ENCODE data around the gene GBP1.
"Not testable (repeated sequence)": the region's sequence is repeated elsewhere in the genome, so short reads cannot be mapped to it uniquely, and the experiment has no call there.

Gene GBP1

DNA sequence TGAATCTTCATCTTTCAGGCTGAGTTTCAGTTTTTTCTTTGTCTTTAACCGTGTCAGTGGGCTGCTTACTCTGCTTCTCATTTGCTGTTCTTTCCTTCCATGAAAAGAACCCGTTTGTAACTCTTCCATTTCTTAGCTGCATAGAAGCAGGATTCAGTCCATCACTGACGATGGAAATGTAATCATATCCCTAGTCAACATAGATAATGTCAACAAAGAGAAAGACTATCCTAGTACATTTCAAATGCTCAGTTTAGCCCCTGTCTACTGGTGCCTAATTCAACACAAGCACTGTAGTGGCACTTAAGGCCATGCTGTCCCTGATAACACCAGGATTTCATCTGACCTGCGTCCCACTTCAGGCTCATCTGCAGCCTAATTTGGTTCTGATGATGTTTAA lies 376 bp downstream of the GBP1 start:
- DNase-seq (ENCODE audit: extremely low spot score) = no peak
- TF ChIP-seq, protein P1, sequence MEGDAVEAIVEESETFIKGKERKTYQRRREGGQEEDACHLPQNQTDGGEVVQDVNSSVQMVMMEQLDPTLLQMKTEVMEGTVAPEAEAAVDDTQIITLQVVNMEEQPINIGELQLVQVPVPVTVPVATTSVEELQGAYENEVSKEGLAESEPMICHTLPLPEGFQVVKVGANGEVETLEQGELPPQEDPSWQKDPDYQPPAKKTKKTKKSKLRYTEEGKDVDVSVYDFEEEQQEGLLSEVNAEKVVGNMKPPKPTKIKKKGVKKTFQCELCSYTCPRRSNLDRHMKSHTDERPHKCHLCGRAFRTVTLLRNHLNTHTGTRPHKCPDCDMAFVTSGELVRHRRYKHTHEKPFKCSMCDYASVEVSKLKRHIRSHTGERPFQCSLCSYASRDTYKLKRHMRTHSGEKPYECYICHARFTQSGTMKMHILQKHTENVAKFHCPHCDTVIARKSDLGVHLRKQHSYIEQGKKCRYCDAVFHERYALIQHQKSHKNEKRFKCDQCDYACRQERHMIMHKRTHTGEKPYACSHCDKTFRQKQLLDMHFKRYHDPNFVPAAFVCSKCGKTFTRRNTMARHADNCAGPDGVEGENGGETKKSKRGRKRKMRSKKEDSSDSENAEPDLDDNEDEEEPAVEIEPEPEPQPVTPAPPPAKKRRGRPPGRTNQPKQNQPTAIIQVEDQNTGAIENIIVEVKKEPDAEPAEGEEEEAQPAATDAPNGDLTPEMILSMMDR (IDR thresholded peaks at IDR 0.05; ENCODE audit: control extremely low read depth, extremely low read depth, low read depth, missing control alignments) = no peak
- ChIA-PET CTCF (interaction anchor here (1.1 to 1.7 kb wide), 5 partner anchors 16 to 297 kb away, joined by 3 to 5 read pairs (median 3); no protein-coding TSS in a partner anchor), POLR2A (no interaction called here)

DNA sequence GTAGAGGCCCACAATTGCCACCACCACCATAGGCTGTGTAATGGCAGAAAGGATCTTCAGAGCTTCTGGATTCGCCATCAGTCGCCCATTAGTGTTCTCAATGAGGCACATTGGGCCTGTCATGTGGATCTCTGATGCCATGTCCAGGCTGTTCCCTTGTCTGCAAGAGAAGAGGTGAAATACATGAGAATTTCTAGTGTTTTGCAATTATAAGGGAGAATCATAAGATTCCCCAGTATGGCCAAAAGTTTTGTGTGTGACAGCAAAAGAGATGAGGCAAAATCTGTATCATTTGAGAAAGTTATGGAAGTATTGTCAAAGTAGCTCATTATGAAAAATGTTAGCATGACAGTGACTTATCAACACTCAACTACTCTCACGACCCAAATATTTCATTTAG lies 1.9 kb downstream of the GBP1 start:
- DNase-seq (ENCODE audit: extremely low spot score) = no peak
- ChIA-PET POLR2A (no interaction called here), CTCF (interaction anchor here (0.8 to 1.3 kb wide), 8 partner anchors 9 to 391 kb away, joined by 3 to 7 read pairs (median 3); no protein-coding TSS in a partner anchor)
- TF ChIP-seq, protein P1 (IDR thresholded peaks at IDR 0.05; ENCODE audit: control extremely low read depth, extremely low read depth, low read depth, missing control alignments) = no peak

DNA sequence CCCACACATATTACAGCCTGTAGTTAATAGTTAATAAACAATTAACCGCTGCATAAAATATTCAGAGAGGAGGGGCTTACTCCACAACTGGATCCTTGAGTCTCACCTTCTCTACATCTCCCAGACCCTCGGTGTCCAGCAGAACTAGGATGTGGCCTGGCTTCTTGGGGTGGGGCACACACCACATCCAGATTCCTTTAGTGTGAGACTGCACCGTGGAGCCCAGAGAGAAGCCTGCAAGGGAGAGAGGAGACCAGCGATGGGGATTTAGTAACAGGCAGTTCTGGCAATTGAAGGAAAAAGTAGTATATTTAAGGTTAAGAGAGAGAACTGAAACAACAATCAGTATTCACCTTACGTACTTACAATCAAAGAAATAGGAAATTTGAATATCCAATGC lies 4.9 kb downstream of the GBP1 start:
- TF ChIP-seq, protein P1 (IDR thresholded peaks at IDR 0.05; ENCODE audit: control extremely low read depth, extremely low read depth, low read depth, missing control alignments) = no peak
- DNase-seq (ENCODE audit: extremely low spot score) = no peak
- CTCF ChIA-PET = no interaction called here
- POLR2A ChIA-PET = no interaction called here

DNA sequence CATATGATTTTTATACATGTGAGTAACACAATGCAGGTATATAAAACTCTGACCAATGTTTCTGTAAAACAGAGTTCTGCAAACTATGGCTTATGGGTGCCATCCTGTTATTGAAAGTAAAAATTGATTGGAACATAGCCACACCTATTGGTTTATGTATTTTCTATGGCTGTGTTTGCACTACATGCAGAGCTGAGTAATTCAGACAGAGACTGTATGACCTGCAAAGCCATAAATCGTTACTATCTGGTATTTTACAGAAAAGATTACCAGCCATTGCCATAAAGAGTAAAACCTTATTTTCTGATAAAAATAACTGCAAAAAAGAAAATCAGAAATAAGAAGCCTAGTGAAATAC lies 13.1 kb downstream of the GBP1 start:
- no peak for DNase-seq (ENCODE audit: extremely low spot score)
- TF ChIP-seq, protein P1 (IDR thresholded peaks at IDR 0.05; ENCODE audit: control extremely low read depth, extremely low read depth, low read depth, missing control alignments) = no peak
- ChIA-PET POLR2A (no interaction called here), CTCF (interaction anchor here (1.2 kb wide), 1 partner anchor 30 kb away, joined by 3 read pairs; no protein-coding TSS in a partner anchor)

DNA sequence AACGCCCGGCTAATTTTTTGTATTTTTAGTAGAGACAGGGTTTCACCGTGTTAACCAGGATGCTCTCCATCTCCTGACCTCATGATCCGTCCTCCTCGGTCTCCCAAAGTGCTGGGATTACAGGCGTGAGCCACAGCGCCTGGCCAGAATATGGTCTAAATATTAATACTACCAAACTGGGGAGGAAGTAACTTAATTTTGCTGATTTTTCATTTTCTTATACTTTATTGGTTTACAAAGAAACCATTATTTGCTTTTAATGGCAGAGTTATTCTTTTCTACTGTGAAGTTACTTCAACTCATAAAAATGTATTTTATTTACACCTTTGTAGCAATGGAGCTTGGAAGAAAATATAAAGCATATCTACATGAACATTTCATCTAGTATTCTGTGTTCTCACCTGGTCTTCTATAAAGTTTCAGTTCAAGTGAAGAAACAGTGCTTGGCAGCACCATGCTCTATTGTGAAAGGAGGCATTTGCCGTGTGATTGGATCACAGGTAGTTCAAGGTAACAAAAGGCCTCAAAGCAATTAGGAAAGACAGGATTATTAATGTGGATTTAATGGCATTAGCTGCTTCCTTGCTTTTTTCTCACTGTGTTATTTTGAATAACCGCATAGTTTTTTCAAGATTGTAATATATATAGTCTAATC lies 13.6 kb downstream of the GBP1 start:
- TF ChIP-seq, protein P1 (IDR thresholded peaks at IDR 0.05; ENCODE audit: control extremely low read depth, extremely low read depth, low read depth, missing control alignments) = no peak
- DNase-seq (ENCODE audit: extremely low spot score) = no peak
- ChIA-PET CTCF (interaction anchor here (1.2 kb wide), 1 partner anchor 30 kb away, joined by 3 read pairs; no protein-coding TSS in a partner anchor), POLR2A (no interaction called here)

DNA sequence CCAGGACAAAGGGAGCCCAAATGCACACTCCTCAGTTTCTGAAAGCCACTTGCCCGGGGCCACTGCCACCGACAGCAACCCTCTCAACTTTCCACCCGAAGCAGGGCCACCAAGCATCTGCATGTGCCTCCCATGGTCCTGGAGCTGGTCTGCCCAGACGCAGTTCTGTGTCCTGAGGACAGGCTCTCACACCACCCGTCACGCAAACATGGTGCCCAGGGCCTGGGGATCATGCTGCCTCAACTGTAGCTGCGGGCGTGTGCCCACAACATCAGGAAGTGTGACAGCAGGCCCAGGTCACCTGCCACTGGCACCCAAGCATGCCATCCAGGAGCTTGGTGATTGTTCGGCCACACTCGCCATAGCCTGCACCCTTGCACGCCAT lies 14.4 kb downstream of the GBP1 start:
- TF ChIP-seq, protein P1 (IDR thresholded peaks at IDR 0.05; ENCODE audit: control extremely low read depth, extremely low read depth, low read depth, missing control alignments) = no peak
- no peak for DNase-seq (ENCODE audit: extremely low spot score)
- POLR2A ChIA-PET = no interaction called here
- CTCF ChIA-PET = no interaction called here

DNA sequence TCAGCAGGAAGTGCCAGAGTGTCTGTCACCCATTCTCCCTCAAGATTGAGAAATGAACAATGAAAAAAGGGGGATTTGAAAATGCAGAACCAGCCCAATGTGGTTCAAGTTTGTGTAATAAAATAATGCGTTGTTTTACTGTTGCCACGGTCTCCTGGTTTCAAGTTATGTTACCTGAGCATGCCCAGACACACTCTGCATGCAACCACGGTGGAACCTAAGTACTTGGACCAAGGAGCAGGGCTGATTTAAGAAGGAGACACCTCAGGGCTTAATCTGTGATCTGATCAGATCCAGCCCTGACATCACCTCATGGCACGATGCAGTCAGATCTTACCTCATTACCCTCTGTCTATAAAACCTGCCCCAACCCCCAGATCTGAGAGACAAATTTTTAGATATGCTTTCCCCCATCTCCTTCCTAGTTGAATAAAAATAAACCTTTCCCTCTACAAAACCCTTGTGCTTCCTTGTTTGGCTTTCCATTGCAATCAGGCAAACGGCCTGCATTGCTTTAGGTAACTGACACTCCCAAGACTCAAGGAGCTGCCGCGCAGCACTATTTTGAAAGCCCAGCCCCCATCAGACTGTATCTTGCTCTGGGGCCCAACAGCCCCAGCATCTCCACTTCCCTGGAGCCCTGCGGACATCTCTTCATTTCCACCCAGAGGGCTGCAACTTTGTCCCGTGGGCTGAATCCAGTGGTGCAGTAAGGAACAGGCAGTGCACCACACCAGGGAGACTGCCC lies 14.9 kb downstream of the GBP1 start:
- CTCF ChIA-PET; DNase-seq (ENCODE audit: extremely low spot score); POLR2A ChIA-PET: not testable (repeated sequence)

DNA sequence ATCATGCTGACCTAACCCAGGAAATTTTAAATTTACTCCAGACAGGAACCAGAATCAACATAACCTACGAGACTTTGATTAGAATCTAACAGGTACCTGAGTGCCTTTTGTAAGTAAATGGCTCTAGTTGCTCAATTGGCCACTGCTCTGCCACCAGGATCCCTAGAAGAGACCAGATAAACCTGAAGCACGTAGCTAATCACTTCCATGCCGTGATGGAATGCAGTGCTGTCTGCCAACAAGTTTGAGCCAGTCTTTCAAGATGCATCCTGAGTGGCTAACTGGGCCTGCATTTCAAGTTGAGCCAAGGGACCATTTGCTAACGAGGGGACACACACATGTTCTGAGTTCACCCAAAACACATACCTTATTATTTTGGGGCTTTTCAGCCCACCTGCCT lies 15.8 kb downstream of the GBP1 start:
- POLR2A ChIA-PET; DNase-seq (ENCODE audit: extremely low spot score): not testable (repeated sequence)
- CTCF ChIA-PET = interaction anchor here (1.2 kb wide), 1 partner anchor 16 kb away, joined by 5 read pairs; the partner anchor contains the start of gene GBP1

Measured in GM10248 (cell line).